Measurements from ENCODE around the gene COL1A1. TPM values are rescaled to one million over a fixed set of nuclear protein-coding genes. Genes with fewer than 3 reads are reported as not detected.

The COL1A1 gene
- total RNA-seq, 1 experiment from 2014 or later: 104 TPM

DNA sequence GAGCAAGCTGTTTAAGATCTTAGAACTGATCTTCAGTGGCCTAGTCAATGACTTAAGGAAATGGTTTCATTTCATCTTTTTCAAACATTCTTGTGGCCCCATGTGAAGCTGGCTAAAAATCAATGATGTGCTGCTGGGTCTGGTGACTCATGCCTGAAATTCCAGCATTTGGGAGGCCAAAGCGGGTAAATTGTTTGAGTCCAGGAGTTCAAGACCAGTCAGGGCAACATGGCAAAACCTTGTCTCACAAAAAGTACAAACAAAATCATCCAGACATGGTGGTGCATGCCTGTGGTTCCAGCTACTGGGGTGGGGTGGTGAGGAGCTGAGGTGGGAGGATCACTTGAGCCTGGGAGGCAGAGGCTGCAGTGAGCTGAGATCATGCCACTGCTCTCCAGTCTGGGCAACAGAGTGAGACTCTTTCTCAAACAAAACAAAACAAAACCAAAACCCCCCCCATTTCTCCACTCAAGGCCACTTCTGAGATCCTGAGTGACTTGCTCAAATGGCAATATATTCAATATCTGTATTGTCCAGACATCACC, 17.4 kb upstream of the COL1A1 start:
- Histone ChIP-seq H3K9me3 (ENCODE audit: control insufficient read depth, low read depth, low read length) (no peaks in the 10 kb centered on the region), H3K14ac (ENCODE audit: insufficient read depth, low read length) (no peak overlapping the region), H4K91ac (ENCODE audit: insufficient read length, low read depth, low read length) (no peak overlapping the region), H4K5ac (ENCODE audit: insufficient read length, low read depth, low read length) (no peak overlapping the region), H3K23ac (ENCODE audit: insufficient read length, low read depth, low read length) (no peak overlapping the region), H3K18ac (ENCODE audit: insufficient read length, low read depth, low read length) (no peak overlapping the region), H2BK20ac (ENCODE audit: low read depth, low read length, poor library complexity, severe bottlenecking) (no peak overlapping the region), H2AK5ac (ENCODE audit: insufficient read length, low read length) (no peak overlapping the region), H4K20me1 (ENCODE audit: control insufficient read depth, insufficient read depth, insufficient read length) (no peaks in the 10 kb centered on the region), H3K23me2 (ENCODE audit: insufficient read length, low read depth, low read length, poor library complexity, severe bottlenecking) (no peaks in the 10 kb centered on the region), H2BK15ac (ENCODE audit: low read depth, low read length) (no peak overlapping the region), H3K4me2 (ENCODE audit: insufficient read depth, insufficient read length, low read length) (no peak overlapping the region), H3T11ph (ENCODE audit: low read length) (no peak overlapping the region), H2AFZ (ENCODE audit: low read length) (no peak overlapping the region), H3K4ac (ENCODE audit: low read depth, low read length) (no peak overlapping the region), H3K79me1 (ENCODE audit: insufficient read depth, low read depth, low read length, poor library complexity, severe bottlenecking) (no peaks in the 10 kb centered on the region), H3K27me3 (ENCODE audit: insufficient read depth, low read length) (no peaks in the 10 kb centered on the region), H2BK12ac (ENCODE audit: insufficient read length, low read depth, low read length) (no peak overlapping the region), H3K27ac (ENCODE audit: insufficient read length, low read depth, low read length) (no peak overlapping the region), H2BK5ac (ENCODE audit: insufficient read length, low read length) (no peak overlapping the region), H3K56ac (ENCODE audit: insufficient read length, low read depth, low read length) (no peak overlapping the region), H2BK120ac (ENCODE audit: low read depth, low read length, poor library complexity, severe bottlenecking) (no peak overlapping the region), H3K9ac (ENCODE audit: extremely low read depth, insufficient read length, low read length) (no peak overlapping the region), H3K79me2 (ENCODE audit: insufficient read depth, low read length) (no peaks in the 10 kb centered on the region), H4K8ac (replicated peaks; ENCODE audit: insufficient read length, low read depth, low read length) (no peak overlapping the region), H3K4me1 (ENCODE audit: insufficient read depth, low read length) (no peaks in the 10 kb centered on the region)
- Mint-ChIP-seq H3K27ac (no peak overlapping the region), H3K4me3 (no peak overlapping the region), H3K9me3 (no peaks in the 10 kb centered on the region), H3K36me3 (ENCODE audit: insufficient read depth in 1 of 3, low read depth in 3 of 3) (no peaks in the 10 kb centered on the region), H3K4me1 (peaks cover 26 to 37% of the 10 kb centered on the region in 2 experiments), H3K27me3 (ENCODE audit: low read depth) (peaks cover 2% of the 10 kb centered on the region)
- WGBS (ENCODE audit: extremely low coverage, insufficient read length, low lambda C conversion rate): no CpG with 5 or more reads among the region's 1 CpG
- no peak for DNase-seq
- TF ChIP-seq, protein P1, sequence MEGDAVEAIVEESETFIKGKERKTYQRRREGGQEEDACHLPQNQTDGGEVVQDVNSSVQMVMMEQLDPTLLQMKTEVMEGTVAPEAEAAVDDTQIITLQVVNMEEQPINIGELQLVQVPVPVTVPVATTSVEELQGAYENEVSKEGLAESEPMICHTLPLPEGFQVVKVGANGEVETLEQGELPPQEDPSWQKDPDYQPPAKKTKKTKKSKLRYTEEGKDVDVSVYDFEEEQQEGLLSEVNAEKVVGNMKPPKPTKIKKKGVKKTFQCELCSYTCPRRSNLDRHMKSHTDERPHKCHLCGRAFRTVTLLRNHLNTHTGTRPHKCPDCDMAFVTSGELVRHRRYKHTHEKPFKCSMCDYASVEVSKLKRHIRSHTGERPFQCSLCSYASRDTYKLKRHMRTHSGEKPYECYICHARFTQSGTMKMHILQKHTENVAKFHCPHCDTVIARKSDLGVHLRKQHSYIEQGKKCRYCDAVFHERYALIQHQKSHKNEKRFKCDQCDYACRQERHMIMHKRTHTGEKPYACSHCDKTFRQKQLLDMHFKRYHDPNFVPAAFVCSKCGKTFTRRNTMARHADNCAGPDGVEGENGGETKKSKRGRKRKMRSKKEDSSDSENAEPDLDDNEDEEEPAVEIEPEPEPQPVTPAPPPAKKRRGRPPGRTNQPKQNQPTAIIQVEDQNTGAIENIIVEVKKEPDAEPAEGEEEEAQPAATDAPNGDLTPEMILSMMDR (conservative IDR thresholded peaks at IDR 0.05): no peak

All from H9 (cell line).